Measurements from ENCODE around the gene SECTM1. TPM values are rescaled to one million over a fixed set of nuclear protein-coding genes. Genes with fewer than 3 reads are reported as not detected.
A peak's percentile ranks its signal among the peaks of the same experiment; 100 is the strongest.

SECTM1 gene
- total RNA-seq, 3 donors from 2014 or later: 2.6 to 3.8 (median 3.0) TPM

DNA sequence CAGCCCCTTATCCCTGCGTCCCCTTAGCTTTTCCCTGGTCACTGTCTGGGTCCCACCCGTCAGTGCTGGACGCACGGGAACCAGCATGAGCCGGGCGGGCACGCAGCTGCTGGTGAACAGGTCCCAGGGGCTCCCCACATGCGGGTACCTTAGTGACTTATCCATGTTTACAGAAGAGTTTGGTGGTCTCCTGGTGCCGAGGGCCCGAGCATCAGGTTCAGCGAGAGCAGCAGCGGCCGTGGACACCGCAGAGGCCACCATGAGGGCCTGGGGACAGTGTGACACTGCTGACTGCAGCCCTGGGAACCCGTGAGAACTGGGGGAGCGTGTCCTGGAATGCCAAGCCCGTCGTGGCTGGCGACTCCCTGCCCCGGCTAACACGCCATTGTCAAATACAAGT is 22.7 kb downstream of the SECTM1 start:
- Mint-ChIP-seq H3K27me3 (ENCODE audit: low read depth) (peaks cover 2% of the 10 kb centered on the region), H3K4me1 (ENCODE audit: low read depth) (peaks cover 22% of the 10 kb centered on the region), H3K4me3 (no peak overlapping the region), H3K9me3 (no peaks in the 10 kb centered on the region), H3K36me3 (ENCODE audit: insufficient read depth) (peaks cover 11% of the 10 kb centered on the region)
- no peak for DNase-seq
- no peak for ATAC-seq

DNA sequence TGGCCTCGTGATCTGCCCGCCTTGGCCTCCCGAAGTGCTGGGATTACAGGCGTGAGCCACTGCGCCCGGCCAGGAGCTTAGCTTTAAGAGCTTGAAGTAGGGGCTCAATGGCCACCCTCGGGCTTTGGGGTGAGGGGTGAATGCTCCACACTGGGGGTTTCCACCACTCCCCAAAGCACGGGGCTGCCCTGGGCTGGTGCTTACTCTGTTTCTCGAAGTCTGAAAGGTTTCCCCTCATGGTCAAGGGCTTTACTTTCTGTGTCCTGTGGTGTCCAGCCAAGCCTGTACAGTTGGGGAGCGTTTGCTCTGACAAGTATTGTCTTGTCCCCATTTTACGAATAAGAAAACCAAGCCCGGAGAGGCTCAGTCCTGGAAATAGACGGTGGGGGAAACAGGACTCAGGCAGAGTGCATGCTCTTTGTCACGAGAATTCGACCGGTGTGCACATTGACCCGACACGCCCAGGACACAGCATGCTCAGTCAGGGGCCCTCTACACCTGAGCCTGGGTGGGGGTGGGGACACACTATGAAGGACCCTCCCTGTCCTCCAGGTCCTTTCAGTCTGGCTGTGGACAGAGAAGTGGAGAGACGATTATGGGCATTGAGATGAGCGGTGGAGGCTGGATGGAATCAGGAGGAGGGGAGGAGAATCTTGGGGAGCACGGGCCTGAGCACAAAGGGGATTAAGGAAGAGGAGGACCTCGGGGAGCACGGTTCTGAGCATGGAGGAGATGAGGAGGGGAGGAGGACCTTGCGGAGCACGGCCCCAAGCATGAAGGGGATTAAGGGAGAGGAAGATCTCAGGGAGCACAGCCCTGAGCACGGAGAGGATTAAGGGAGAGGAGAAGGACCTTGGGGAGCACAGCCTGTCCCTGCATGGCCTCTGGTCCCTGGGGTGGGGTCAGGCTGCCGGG is 23.7 kb downstream of the SECTM1 start:
- H3K9me3 Mint-ChIP-seq: no peaks in the 10 kb centered on the region
- H3K36me3 Mint-ChIP-seq (ENCODE audit: insufficient read depth): peaks cover 8% of the 10 kb centered on the region
- DNase-seq: no peak
- no peak overlapping the region for H3K4me3 Mint-ChIP-seq
- H3K27me3 Mint-ChIP-seq (ENCODE audit: low read depth): no peaks in the 10 kb centered on the region
- H3K4me1 Mint-ChIP-seq (ENCODE audit: low read depth): peaks cover 21% of the 10 kb centered on the region
- ATAC-seq: no peak

DNA sequence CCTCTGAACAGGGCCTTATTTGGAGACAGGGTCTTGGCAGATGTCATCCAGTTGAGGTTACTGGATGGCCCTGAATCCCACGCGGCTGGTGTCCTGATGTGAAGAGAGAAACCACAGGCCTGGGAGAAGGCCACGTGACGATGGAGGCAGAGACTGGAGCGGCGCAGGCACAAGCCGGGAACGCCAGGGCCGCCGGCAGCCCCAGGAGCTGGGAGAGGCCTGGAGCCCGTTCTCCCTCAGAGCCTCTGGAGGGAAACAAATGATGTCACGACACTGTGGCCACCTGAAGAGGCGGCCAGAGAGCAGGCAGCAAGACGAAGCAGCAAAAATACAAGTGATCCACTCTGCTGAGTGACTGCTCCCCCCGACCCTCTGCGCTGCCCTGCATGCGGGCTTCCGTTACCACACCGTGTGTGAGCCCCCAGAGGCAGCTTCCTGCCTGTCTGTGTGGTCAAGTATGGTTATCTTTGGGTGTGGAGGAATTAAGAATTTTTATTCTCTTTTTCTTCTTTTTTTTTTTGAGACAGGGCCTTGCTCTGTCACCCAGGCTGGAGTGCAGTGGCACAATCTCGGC is 27.8 kb downstream of the SECTM1 start:
- Mint-ChIP-seq H3K36me3 (ENCODE audit: insufficient read depth) (no peaks in the 10 kb centered on the region), H3K4me1 (ENCODE audit: low read depth) (peaks cover 51% of the 10 kb centered on the region), H3K4me3 (no peak overlapping the region), H3K27me3 (ENCODE audit: low read depth) (no peaks in the 10 kb centered on the region), H3K9me3 (no peaks in the 10 kb centered on the region)
- DNase-seq (no peak), ATAC-seq (no peak)

DNA sequence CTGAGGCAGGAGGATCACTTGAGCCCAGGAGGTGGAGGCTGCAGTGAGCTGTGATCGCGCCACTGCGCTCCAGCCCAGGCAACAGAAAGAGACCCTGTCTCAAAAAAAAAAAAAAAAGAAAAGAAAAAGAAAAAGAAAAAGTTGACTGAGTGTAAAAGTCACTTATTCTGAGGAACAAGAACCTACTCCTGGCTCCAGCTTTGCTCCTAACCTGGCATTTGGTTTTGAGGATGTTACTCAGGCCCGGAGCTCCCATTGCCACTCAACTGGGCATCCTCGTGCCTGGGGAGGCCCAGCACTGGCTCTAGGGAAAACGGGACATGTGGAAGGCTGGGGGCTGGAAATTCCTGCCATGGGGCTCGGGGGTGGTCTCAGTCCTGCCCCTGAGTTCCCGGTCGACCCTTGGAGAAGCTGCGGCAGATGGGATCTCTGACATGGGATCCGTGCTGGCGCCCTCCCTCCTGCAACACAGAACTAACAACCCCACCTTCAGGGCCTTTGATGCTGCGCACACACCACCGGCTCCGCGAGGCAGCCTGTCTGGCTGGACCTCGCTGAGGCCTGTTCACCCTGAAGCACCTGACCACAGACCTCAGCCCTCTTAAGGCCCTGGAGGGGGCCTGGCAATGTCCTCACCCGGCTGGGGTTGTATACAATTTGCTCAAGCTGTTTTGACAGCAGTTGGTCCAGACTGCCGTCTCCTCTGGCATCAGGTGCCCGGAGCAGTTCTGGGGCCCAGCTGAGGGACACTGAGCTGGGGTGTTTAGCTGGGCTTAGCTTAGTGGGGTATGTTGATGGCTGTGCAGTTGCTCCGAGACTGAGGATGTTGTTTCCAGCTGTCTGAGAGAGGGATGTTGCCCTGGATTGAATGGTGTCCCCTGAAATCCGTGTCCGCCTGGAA is 28.5 kb downstream of the SECTM1 start:
- Mint-ChIP-seq H3K4me1 (ENCODE audit: low read depth) (peaks cover 58% of the 10 kb centered on the region), H3K9me3 (no peaks in the 10 kb centered on the region), H3K36me3 (ENCODE audit: insufficient read depth) (no peaks in the 10 kb centered on the region), H3K27me3 (ENCODE audit: low read depth) (no peaks in the 10 kb centered on the region), H3K4me3 (no peak overlapping the region)
- DNase-seq (no peak), ATAC-seq (no peak)

DNA sequence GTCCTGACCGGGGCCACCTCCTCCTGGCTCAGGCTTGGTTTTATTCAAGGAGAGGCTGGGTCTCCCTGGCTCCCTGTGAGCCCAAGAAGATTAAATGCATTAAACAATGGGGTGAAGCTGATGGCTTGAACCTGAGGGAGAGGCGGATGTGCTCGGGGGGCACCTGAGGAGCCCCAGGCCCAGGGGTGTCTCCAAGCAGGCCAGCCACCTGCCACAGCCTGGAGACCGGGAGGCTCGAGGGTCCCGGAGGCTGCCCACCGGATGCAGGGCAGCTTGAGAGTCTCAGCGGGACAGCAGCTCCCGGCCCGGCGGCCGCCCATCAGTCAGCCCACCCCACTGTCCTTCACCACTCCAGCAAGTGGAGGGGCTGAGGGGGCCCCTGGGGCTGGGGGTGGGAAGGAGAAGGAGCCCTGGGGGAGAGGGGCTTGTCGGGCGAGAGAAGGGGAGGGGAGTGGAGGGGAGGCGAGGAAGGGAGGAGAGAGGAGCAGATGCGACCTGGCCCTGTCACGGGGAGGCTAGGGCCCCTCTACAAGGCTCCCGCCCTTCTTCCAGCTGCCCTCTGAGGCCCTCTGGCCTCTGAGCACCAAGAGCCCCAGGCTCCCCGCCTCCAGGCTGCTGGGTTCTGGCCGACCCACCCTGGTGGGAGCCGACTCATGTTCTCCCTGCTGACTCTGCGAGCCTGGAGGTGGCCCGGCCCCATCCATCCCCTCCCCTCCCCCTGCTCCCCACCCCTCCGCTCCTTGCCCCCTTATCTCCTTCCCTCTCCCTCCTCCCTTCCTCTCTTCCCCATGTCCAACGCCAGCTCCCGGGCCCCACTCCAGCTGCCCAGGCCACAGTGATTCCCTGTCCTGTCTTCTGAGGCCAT is 29.4 kb downstream of the SECTM1 start:
- ATAC-seq (no peak), DNase-seq (no peak)
- no peaks in the 10 kb centered on the region for H3K36me3 Mint-ChIP-seq (ENCODE audit: insufficient read depth)
- no peak overlapping the region for H3K4me3 Mint-ChIP-seq
- H3K4me1 Mint-ChIP-seq (ENCODE audit: low read depth): peaks cover 66% of the 10 kb centered on the region
- H3K27me3 Mint-ChIP-seq (ENCODE audit: low read depth): no peaks in the 10 kb centered on the region
- no peaks in the 10 kb centered on the region for H3K9me3 Mint-ChIP-seq

DNA sequence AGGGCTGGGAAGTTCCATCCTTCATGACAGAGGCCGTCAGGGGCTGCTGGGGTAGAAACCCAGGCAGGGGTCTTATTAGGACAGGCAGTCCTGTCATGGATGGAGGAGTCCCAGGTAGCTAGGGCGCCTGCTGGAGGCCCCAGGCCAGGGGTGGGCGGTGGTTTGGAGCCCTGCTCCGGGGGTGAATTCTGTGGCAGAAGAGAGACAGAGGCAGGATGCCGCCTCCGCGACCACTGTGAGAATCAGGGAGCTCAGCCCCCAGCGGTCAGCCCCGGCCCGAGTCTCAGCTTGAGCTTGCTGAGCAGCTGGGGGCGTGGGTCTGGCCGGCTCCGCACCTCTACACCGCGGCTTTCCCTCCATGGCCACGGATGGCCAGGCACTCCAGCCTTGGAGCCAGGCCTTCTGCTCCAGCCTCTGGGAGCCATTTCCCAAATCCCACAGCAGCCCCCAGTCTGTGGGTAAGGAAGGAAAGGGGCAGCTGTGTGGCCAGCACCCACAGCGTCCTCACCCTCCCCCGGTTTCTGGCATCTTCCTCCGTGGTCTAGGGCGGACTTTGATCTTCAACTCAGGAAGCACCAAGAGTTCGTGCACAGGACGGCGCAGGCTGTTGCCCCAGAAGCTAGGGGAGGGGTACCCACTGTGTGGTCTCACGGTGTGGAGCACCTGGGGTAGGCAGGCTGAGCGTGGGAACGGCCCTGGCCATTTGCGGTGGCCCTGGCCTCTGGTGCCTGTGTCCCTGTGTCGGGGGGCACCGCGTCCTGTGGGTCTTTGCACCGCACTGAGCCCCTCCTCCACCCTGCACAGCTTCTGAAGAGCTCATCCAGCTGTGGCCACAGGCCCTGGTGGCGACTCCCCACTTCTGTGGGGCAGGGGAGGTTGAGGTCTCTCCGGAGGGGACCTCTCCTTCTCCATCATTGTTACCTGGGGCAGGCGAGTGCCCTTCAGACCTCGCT is 30.3 kb downstream of the SECTM1 start:
- Mint-ChIP-seq H3K9me3 (no peaks in the 10 kb centered on the region), H3K4me1 (ENCODE audit: low read depth) (peaks cover 75% of the 10 kb centered on the region), H3K36me3 (ENCODE audit: insufficient read depth) (no peaks in the 10 kb centered on the region), H3K4me3 (peak overlapping the region; percentile 76), H3K27me3 (ENCODE audit: low read depth) (no peaks in the 10 kb centered on the region)
- no peak for DNase-seq
- no peak for ATAC-seq

DNA sequence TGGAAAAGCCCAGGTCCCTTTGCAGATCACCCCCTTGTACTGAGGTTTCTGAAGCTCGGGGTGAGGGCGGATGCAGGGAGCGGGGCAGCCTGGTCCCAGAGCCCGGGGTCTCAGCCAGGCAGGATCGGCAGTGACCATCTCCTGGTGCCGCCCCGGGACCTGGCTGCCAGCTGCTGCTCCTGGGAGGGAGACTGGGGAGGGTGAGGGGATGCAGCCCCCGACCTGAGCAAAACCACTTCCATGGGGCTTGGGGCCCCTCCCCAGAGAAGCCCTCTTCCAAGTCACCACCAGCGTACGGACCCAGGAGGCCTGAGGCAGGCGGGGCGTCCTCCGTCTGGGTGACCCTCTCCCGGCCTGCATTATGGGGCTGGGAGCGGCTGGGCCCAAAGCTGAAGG is 31.0 kb downstream of the SECTM1 start:
- ATAC-seq: no peak
- Mint-ChIP-seq H3K4me1 (ENCODE audit: low read depth) (peaks cover 74% of the 10 kb centered on the region), H3K36me3 (ENCODE audit: insufficient read depth) (no peaks in the 10 kb centered on the region), H3K27me3 (ENCODE audit: low read depth) (no peaks in the 10 kb centered on the region), H3K9me3 (no peaks in the 10 kb centered on the region), H3K4me3 (peak overlapping the region; percentile 76)
- DNase-seq: no peak

DNA sequence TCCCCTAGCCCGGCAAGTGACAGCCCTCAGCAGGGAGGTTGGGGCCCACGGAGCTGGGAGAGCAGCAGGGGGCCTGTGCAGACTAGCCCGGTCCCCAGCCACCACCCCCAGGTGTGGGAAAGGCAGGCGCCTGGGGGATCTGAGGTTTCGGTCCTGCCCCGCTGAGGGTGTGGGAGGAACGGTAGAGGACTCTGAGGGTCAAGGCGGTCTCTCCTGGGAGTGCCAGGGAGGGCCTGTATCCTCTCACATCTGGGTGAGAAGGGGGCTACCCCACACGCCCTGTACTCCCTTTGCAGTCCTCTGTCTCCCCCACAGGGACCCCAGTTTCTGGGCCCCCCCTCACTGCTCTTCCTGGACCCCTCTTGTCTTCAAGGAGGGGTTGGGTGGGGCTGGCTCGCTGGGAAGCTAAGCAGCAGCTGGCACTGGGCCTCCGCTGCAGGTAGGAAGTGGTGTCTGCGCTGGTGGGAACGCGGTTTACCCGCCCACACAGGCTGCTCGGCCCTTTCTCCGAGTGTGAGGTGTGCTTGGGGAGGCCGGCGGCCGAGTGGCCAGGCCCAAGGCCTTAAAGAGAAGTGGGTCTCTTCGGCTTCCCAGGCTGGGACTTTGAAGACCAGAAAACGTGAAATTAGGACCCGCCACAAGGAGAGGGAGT is 31.5 kb downstream of the SECTM1 start:
- peak overlapping the region; percentile 76 for H3K4me3 Mint-ChIP-seq
- H3K9me3 Mint-ChIP-seq: no peaks in the 10 kb centered on the region
- H3K27me3 Mint-ChIP-seq (ENCODE audit: low read depth): no peaks in the 10 kb centered on the region
- DNase-seq: peak; percentile 50
- ATAC-seq: no peak
- H3K36me3 Mint-ChIP-seq (ENCODE audit: insufficient read depth): no peaks in the 10 kb centered on the region
- H3K4me1 Mint-ChIP-seq (ENCODE audit: low read depth): peaks cover 79% of the 10 kb centered on the region

DNA sequence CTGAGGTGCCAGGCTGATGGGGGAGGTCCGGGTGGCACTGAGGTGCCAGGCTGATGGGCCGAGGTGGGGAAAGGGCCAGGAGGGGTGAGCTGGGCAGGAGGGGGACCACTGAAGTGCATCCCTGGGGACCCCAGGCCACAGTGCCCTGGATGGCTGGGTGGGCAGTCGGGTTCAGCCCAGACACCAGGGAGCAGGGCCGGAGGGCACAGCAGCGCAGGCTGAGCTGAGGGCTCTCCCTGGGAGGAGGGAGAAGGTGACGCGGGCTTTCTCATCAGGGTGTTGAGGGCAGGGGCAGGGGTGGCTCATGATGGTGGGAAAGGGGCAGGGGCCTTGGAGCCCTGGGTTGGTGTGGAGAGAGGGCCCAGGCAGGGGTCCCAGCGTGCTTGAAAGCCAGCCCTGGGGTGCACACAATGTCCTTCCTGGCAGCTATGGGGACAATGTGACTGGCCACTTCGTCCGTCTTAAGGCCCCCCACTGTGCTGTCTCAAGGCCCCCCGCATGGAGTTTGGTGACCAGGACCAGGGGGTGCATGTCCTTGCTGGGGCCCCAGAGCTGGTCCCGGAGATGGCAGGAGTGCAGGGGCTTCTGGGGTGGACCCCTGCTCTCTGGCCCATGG is 32.2 kb downstream of the SECTM1 start:
- ATAC-seq: no peak
- H3K9me3 Mint-ChIP-seq: no peaks in the 10 kb centered on the region
- H3K4me1 Mint-ChIP-seq (ENCODE audit: low read depth): peaks cover 79% of the 10 kb centered on the region
- H3K36me3 Mint-ChIP-seq (ENCODE audit: insufficient read depth): no peaks in the 10 kb centered on the region
- peak overlapping the region; percentile 29 for H3K4me3 Mint-ChIP-seq
- no peaks in the 10 kb centered on the region for H3K27me3 Mint-ChIP-seq (ENCODE audit: low read depth)
- DNase-seq: no peak

DNA sequence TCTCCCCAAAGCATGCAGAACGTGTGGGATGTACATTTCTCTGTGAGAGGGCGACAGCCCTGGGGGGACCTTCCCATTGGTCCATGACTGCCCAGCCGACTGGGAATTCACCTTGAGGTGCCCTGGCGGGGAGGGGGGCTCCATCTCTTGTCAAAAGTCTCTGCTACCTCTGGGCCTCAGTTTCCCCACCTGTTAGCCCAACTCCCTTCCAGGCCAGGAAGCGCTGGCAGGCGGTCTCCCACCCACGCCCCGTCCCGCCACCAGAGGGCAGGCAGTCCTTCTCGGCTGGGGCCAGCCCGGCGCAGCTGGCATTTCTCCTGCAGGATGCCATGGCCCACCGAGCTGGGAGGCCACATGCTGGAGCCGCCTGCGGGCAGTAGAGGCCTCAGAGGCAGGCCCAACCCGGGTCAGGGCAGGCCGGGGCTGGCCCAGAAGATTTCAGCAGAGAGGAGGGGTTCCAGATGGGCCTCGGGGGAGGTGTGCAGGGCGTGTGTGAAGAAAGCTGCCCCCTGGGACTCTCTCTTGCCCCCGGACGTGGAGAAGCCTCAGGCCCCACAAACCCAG is 32.8 kb downstream of the SECTM1 start:
- no peaks in the 10 kb centered on the region for H3K27me3 Mint-ChIP-seq (ENCODE audit: low read depth)
- H3K4me1 Mint-ChIP-seq (ENCODE audit: low read depth): peaks cover 80% of the 10 kb centered on the region
- peak overlapping the region; percentile 29 for H3K4me3 Mint-ChIP-seq
- H3K9me3 Mint-ChIP-seq: no peaks in the 10 kb centered on the region
- H3K36me3 Mint-ChIP-seq (ENCODE audit: insufficient read depth): no peaks in the 10 kb centered on the region
- ATAC-seq (no peak), DNase-seq (peak; percentile 69)

DNA sequence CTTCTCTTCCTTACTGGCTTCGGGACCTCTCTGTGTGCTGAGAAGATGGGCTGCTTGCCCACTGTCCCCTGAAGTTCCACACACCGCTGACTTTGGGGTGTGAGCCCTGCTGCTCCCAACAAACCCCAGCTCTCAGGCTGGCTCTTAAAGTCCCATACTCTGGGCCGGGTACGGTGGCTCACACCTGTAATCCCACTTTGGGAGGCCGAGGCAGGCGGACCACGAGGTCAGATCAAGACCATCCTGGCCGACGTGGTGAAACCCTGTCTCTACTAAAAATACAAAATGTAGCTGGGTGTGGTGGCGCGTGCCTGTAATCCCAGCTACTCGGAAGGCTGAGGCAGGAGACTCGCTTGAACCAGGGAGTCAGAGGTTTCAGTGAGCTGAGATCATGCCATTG is 33.3 kb downstream of the SECTM1 start:
- no peak for DNase-seq

DNA sequence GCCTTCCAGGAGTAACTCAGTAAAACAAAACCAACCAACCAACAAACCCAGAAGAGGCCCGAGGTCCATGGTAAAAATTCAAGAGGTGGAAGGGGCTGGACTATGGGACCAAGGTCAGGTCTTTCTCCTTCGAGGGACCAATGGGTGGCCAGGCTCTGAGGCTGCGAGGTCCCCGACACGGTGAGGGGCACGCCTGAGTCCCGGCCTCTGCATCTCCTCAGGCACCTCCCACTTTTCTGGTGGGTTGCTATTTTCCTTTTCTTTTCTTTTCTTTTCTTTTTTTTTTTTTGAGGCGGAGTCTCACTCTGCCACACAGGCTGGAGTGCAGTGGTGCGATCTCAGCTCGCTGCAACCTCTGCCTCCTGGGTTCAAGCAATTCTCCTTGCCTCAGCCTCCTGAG is 34.1 kb downstream of the SECTM1 start:
- Mint-ChIP-seq H3K27me3 (ENCODE audit: low read depth) (no peaks in the 10 kb centered on the region), H3K36me3 (ENCODE audit: insufficient read depth) (no peaks in the 10 kb centered on the region), H3K4me1 (ENCODE audit: low read depth) (peaks cover 76% of the 10 kb centered on the region), H3K4me3 (peak overlapping the region; percentile 91), H3K9me3 (no peaks in the 10 kb centered on the region)
- ATAC-seq: no peak
- DNase-seq: no peak

More for the DNA sequence above, 33.3 kb downstream of the SECTM1 start:
- Mint-ChIP-seq H3K4me3 (peak overlapping the region; percentile 91), H3K36me3 (ENCODE audit: insufficient read depth) (no peaks in the 10 kb centered on the region), H3K9me3 (no peaks in the 10 kb centered on the region), H3K4me1 (ENCODE audit: low read depth) (peaks cover 79% of the 10 kb centered on the region), H3K27me3 (ENCODE audit: low read depth) (no peaks in the 10 kb centered on the region)
- ATAC-seq: no peak
